Fibroblast of pulmonary artery (primary cell): ENCODE data around the gene ADD3.
A peak's percentile ranks its signal among the peaks of the same experiment; 100 is the strongest.

Source experiments
- DNase-seq: peaks from one replicate; pipeline ENCODE4 v3.0.0-alpha.2; 2010; ENCODE audit warnings: low read depth
- H3K4me3 ChIP-seq: replicated peaks from 2 replicates; pipeline ENCODE4 v1.5.1; 2011; ENCODE audit warnings: low read depth, mild to moderate bottlenecking, control low read depth, low read length, moderate library complexity
- CTCF ChIP-seq: IDR thresholded peaks from 2 replicates; pipeline ENCODE4 v1.5.1; 2011; ENCODE audit warnings: mild to moderate bottlenecking, control low read depth, low read length, inconsistent platforms; ENCODE audit errors: missing control alignments

Gene ADD3

DNA sequence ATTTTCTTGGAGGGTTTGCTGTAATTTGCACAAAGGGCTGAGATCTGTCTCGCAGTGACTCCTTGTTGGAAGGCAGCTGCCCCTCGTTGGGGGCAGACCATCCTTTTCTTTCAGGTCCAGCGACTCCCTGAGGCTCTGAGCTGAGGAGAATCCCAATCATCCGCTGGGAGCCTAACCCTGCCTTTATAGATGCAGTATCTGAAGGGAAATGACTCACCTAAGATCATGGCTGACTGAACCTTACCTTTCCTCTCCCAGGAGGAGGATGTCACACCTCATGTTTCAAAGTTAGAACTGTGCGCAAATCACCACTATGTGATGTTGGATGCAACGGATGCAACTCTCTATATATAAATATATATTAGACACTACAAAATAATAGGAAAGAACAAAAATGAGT, 163.2 kb downstream of the ADD3 start:
- H3K4me3 ChIP-seq, result no peak overlapping the region
- no peak for DNase-seq
- TF ChIP-seq CTCF, result no peak

DNA sequence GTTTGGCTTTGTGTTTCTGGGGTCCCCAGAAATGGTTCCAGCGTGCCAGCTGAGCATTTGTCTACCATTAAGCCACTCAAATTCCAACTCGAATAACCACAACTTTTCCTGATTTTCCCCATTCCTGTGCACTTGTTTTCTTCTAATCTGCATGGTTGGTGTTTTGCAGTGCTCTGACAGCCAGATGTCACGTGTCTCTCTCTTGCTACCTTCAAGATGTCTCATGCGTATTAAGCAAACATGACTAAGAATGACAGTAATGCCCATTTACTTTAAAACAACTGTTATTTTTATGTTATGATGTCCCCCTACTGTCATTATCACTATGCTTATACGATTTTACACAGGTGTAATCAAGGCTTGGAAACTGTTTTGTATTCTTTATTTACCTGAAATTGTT, 164.4 kb downstream of the ADD3 start:
- DNase-seq, result no peak
- no peak overlapping the region for H3K4me3 ChIP-seq
- TF ChIP-seq CTCF, result no peak

GRCh38 chr10:110174201-110174600, 166.4 kb downstream of the ADD3 start:
- no peak for TF ChIP-seq CTCF

GRCh38 chr10:110174816-110175215, 167.0 kb downstream of the ADD3 start:
- H3K4me3 ChIP-seq, result no peak overlapping the region
- DNase-seq, result no peak
- TF ChIP-seq CTCF, result no peak

More at GRCh38 chr10:110174201-110174600, 166.4 kb downstream of the ADD3 start:
- no peak overlapping the region for H3K4me3 ChIP-seq
- no peak for DNase-seq

DNA sequence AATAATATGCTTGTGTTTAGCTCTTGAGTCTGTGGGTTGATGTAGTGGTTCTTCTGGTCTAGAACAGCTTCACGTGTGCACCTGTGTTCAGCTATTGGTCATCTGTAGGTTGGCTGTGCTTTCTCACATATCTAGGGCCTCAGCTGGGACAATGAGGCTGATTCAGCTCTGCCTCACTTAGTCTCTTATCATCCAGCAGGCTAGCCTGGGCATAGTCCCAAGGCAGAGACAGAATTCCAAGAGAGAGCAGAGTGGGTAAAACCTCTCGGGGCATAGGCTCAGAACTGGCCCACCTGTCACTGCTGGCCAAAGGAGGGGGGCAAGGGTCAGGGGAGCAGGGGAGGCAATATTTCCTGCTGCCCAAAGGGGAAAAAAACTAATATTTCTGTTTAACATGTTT, 167.6 kb downstream of the ADD3 start:
- DNase-seq, result peak; percentile 32
- no peak overlapping the region for H3K4me3 ChIP-seq
- no peak for TF ChIP-seq CTCF

GRCh38 chr10:110176141-110177030, 168.6 kb downstream of the ADD3 start:
- DNase-seq, result no peak
- no peak for TF ChIP-seq CTCF
- H3K4me3 ChIP-seq, result no peak overlapping the region

DNA sequence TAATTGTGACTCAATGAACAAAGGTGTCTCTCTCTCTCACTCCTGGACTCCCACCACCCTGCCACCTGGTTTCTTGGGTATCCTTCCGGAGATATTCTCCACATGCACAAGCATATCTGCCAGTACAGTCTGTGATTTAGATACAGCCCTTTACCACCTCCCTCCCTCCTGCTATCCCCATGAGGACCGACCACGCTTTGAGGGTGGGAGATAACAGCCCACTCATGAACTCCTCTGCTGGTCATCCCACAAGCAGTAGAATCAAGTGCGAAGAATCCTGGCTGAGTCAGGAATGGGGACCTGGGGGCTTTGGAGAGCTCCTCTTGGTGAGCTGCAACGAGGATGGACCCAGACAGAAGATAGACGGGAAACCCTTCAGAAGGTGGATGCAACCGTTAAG, 171.4 kb downstream of the ADD3 start:
- H3K4me3 ChIP-seq, result no peak overlapping the region
- DNase-seq, result no peak
- no peak for TF ChIP-seq CTCF
